SK-N-SH (cell line): ENCODE results near the gene ZNF585A. TPM values are rescaled to one million over a fixed set of nuclear protein-coding genes. Genes with fewer than 3 reads are reported as not detected.
"Not testable (repeated sequence)": the region's sequence is repeated elsewhere in the genome, so short reads cannot be mapped to it uniquely, and the experiment has no call there.

ENCODE experiments used
- CTCF ChIA-PET: fragments of 300-600, 350-600 bp; formaldehyde crosslinking; extraction: SDS; loops from one replicate; lab custom pipeline; 2021; lab: Yijun Ruan, JAX
- POLR2A ChIA-PET: fragments of 350-600 bp; sonication (Branson Sonifier 250); formaldehyde crosslinking; extraction: SDS; loops from one replicate; lab custom pipeline; 2020; ENCODE audit warnings: antibody characterized with exemption, inconsistent platforms; lab: Yijun Ruan, JAX
- DNase-seq: peaks from one replicate; pipeline ENCODE4 v3.0.0; 2012
- H2AFZ ChIP-seq: fragments of 200-600 bp; sonication (generic); 2 replicates; pipeline ENCODE4 v1.8.1; 2016; ENCODE audit warnings: antibody characterized with exemption, mild to moderate bottlenecking, low read depth
- H3F3A ChIP-seq: fragments of 200-600 bp; sonication (generic); replicated peaks from 2 replicates; pipeline ENCODE3; 2016; ENCODE audit warnings: antibody characterized with exemption, mild to moderate bottlenecking; ENCODE audit not compliant: insufficient read depth
- H3K27ac ChIP-seq, 2 experiments: fragments of 200-500 bp in 1 of 2; fragments of 200-600 bp in 1 of 2; sonication (Bioruptor generic) in 1 of 2; sonication (generic), shearing (Covaris generic) in 1 of 2; 2 replicates each; pipeline versions ENCODE4 v1.5.1 to v1.6.1; 2014 to 2016; ENCODE audit warnings: low read depth in 2 of 2, inconsistent platforms in 1 of 2, low read length in 1 of 2, mild to moderate bottlenecking in 1 of 2, mixed read lengths in 1 of 2
- H3K27me3 ChIP-seq: fragments of 200-600 bp; sonication (generic), shearing (Covaris generic); 2 replicates; pipeline ENCODE4 v1.6.1; 2016; ENCODE audit warnings: mixed run types; ENCODE audit not compliant: insufficient read depth
- H3K36me3 ChIP-seq, 2 experiments: fragments of 200-500 bp in 1 of 2; fragments of 200-600 bp in 1 of 2; sonication (Bioruptor generic) in 1 of 2; sonication (generic) in 1 of 2; replicated peaks in 1 of 2; 2 replicates each; pipeline versions ENCODE3 to v1.5.1; 2014 to 2016; ENCODE audit warnings: low read length in 1 of 2, mild to moderate bottlenecking in 1 of 2; ENCODE audit not compliant: insufficient read depth in 2 of 2, control insufficient read depth in 1 of 2
- H3K4me1 ChIP-seq, 2 experiments: fragments of 200-500 bp in 1 of 2; fragments of 200-600 bp in 1 of 2; sonication (Bioruptor generic) in 1 of 2; sonication (generic), shearing (Covaris generic) in 1 of 2; 2 replicates each; pipeline versions ENCODE4 v1.5.1 to v1.6.1; 2014 to 2016; ENCODE audit warnings: low read depth in 1 of 2, low read length in 1 of 2, mixed run types in 1 of 2; ENCODE audit not compliant: insufficient read depth in 2 of 2, control insufficient read depth in 1 of 2
- H3K4me2 ChIP-seq: fragments of 200-600 bp; sonication (generic), shearing (Covaris generic); 2 replicates; pipeline ENCODE4 v1.6.1; 2017; ENCODE audit warnings: mixed run types
- H3K4me3 ChIP-seq, 2 experiments: fragments of 200-500 bp in 1 of 2; fragments of 200-600 bp in 1 of 2; sonication (Bioruptor generic) in 1 of 2; sonication (generic), shearing (Covaris generic) in 1 of 2; 2 replicates each; pipeline versions ENCODE4 v1.5.1 to v1.8.1; 2014 to 2016; ENCODE audit warnings: low read depth in 2 of 2, inconsistent platforms in 1 of 2, low read length in 1 of 2, mild to moderate bottlenecking in 1 of 2, mixed read lengths in 1 of 2, moderate library complexity in 1 of 2
- H3K79me2 ChIP-seq: fragments of 200-600 bp; sonication (generic); 2 replicates; pipeline ENCODE4 v1.8.1; 2017; ENCODE audit warnings: mild to moderate bottlenecking; ENCODE audit not compliant: insufficient read depth
- H3K9ac ChIP-seq: fragments of 200-600 bp; sonication (generic); 2 replicates; pipeline ENCODE4 v1.6.1; 2017; ENCODE audit warnings: mixed run types
- H3K9me2 ChIP-seq: fragments of 200-600 bp; sonication (generic); 2 replicates; pipeline ENCODE4 v1.6.1; 2017; ENCODE audit warnings: mixed run types
- H3K9me3 ChIP-seq: fragments of 200-600 bp; sonication (generic); 2 replicates; pipeline ENCODE4 v1.6.1; 2017; ENCODE audit warnings: mixed run types, mild to moderate bottlenecking, moderate library complexity
- H4K20me1 ChIP-seq: fragments of 200-600 bp; sonication (generic); 2 replicates; pipeline ENCODE4 v1.6.1; 2017; ENCODE audit warnings: mild to moderate bottlenecking, mixed run types; ENCODE audit not compliant: insufficient read depth
- CTCF ChIP-seq: fragments of 200-600 bp; sonication (generic); IDR thresholded peaks from 2 replicates; pipeline ENCODE4 v1.6.1; 2017; ENCODE audit warnings: antibody characterized with exemption, mild to moderate bottlenecking, moderate library complexity
- FOXJ3 ChIP-seq: sonication (generic); formaldehyde crosslinking; IDR thresholded peaks from 2 replicates; pipeline ENCODE4 v1.5.1; 2020; ENCODE audit warnings: mild to moderate bottlenecking, missing genetic modification reagents
- MXI1 ChIP-seq: IDR thresholded peaks from 2 replicates; pipeline ENCODE4 v1.6.1; 2012; ENCODE audit warnings: mild to moderate bottlenecking, low read depth, low read length, improper control_type of control experiment
- NRF1 ChIP-seq: IDR thresholded peaks from 2 replicates; pipeline ENCODE4 v1.6.1; 2012; ENCODE audit warnings: low read depth, mild to moderate bottlenecking, low read length
- POLR2AphosphoS5 ChIP-seq: IDR thresholded peaks from 2 replicates; pipeline ENCODE4 v1.6.1; 2012; ENCODE audit warnings: low read depth, low read length
- RAD21 ChIP-seq: IDR thresholded peaks from 2 replicates; pipeline ENCODE4 v1.6.1; 2012; ENCODE audit warnings: mild to moderate bottlenecking, low read length
- REST ChIP-seq: IDR thresholded peaks from 2 replicates; pipeline ENCODE4 v1.6.1; 2012; ENCODE audit warnings: mild to moderate bottlenecking, low read depth, low read length, moderate library complexity
- RXRA ChIP-seq: IDR thresholded peaks from 2 replicates; pipeline ENCODE4 v1.4.0; 2012; ENCODE audit warnings: low read depth, mild to moderate bottlenecking, borderline replicate concordance
- TAF1 ChIP-seq: IDR thresholded peaks from 2 replicates; pipeline ENCODE4 v1.6.1; 2012; ENCODE audit warnings: low read depth, mild to moderate bottlenecking, low read length, moderate library complexity, borderline replicate concordance
- TEAD4 ChIP-seq: IDR thresholded peaks from 2 replicates; pipeline ENCODE4 v1.4.0; 2012; ENCODE audit warnings: mild to moderate bottlenecking, borderline replicate concordance; ENCODE audit not compliant: insufficient read depth
- USF1 ChIP-seq: IDR thresholded peaks from 2 replicates; pipeline ENCODE4 v1.4.0; 2012; ENCODE audit warnings: low read depth, borderline replicate concordance
- USF2 ChIP-seq: fragments of 150-350 bp; IDR thresholded peaks from 2 replicates; pipeline ENCODE4 v1.6.1; 2017; ENCODE audit warnings: antibody characterized with exemption, low read length, low read depth, borderline replicate concordance
- WGBS: methylation state at CpG from one replicate; pipeline ENCODE4 v1.1.6; 2017; ENCODE audit warnings: low lambda C conversion rate; 5-methylcytosine and 5-hydroxymethylcytosine counted together
- polyA plus RNA-seq, 3 experiments: library from polyadenylated mRNA; depleted of rRNA; stranded (reverse); fragments of >200 nt; gene quantifications; 2 replicates each; pipeline ENCODE4 v1.2.3, GENCODE V29; 2012

Gene ZNF585A
- polyA plus RNA-seq, 1 of the 3 experiments (the other 2 are of a cell fraction): 9.8 TPM

- H3K4me1 ChIP-seq: no peaks in the 10 kb centered on the region
- CTCF ChIA-PET: no interaction called here
- H3K4me3 ChIP-seq: no peak overlapping the region
- H3F3A ChIP-seq: no peaks in the 10 kb centered on the region
- no peaks in the 10 kb centered on the region for H3K79me2 ChIP-seq
- no peaks in the 10 kb centered on the region for H3K27me3 ChIP-seq
- no peaks in the 10 kb centered on the region for H4K20me1 ChIP-seq
- DNase-seq: no peak
- H3K4me2 ChIP-seq: no peak overlapping the region
- H3K9ac ChIP-seq: no peak overlapping the region
- H2AFZ ChIP-seq: no peak overlapping the region
- POLR2A ChIA-PET: no interaction called here
- H3K9me3 ChIP-seq: no peaks in the 10 kb centered on the region
- H3K36me3 ChIP-seq: peaks cover 8 to 62% of the 10 kb centered on the region in 2 experiments
- no peaks in the 10 kb centered on the region for H3K9me2 ChIP-seq
- 91% methylated on average over 2 of the region's 2 CpGs for WGBS
- no peak overlapping the region for H3K27ac ChIP-seq
- TF ChIP-seq POLR2AphosphoS5 (no peak), NRF1 (no peak), REST (no peak), RAD21 (no peak), FOXJ3 (CRISPR knock-in tag) (no peak), CTCF (no peak), RXRA (no peak), USF1 (no peak), USF2 (no peak), TAF1 (no peak), TEAD4 (no peak), MXI1 (no peak)
These were observed 25.3 kb upstream of the ZNF585A start for GRCh38 chr19:37197768-37198167.

- H2AFZ ChIP-seq, DNase-seq, H3K4me3 ChIP-seq, CTCF ChIA-PET, H3F3A ChIP-seq, H3K27me3 ChIP-seq, H4K20me1 ChIP-seq, POLR2A ChIA-PET, H3K9me3 ChIP-seq, H3K9ac ChIP-seq, H3K27ac ChIP-seq, H3K4me2 ChIP-seq, H3K79me2 ChIP-seq, H3K4me1 ChIP-seq, H3K9me2 ChIP-seq: not testable (repeated sequence)
- peaks cover 8 to 58% of the 10 kb centered on the region in 2 experiments for H3K36me3 ChIP-seq
- 89% methylated on average over 5 of the region's 5 CpGs for WGBS
These were observed 24.6 kb upstream of the ZNF585A start for GRCh38 chr19:37197115-37197514.

- H3K9ac ChIP-seq, H3K4me3 ChIP-seq, H3K9me2 ChIP-seq, H3K27ac ChIP-seq, POLR2A ChIA-PET, H2AFZ ChIP-seq, H4K20me1 ChIP-seq, H3K27me3 ChIP-seq, H3K4me2 ChIP-seq, H3K4me1 ChIP-seq, H3K79me2 ChIP-seq, H3K9me3 ChIP-seq, H3F3A ChIP-seq, DNase-seq, CTCF ChIA-PET: not testable (repeated sequence)
- H3K36me3 ChIP-seq: peaks cover 8 to 66% of the 10 kb centered on the region in 2 experiments
- 84% methylated on average over 4 of the region's 4 CpGs for WGBS
These were observed 22.8 kb upstream of the ZNF585A start for GRCh38 chr19:37195248-37195647.
